Common myeloid progenitor, CD34-positive (primary cell): Measurements from ENCODE around the gene MTFMT.

Experiments
- CTCF ChIA-PET: fragments of 350-600 bp; sonication (Branson Sonifier 250); formaldehyde crosslinking; loops from one replicate; lab custom pipeline; 2021; ENCODE audit warnings: antibody characterized with exemption; lab: Charles Lee
- POLR2A ChIA-PET: fragments of 350-600 bp; sonication (Branson Sonifier 250); formaldehyde crosslinking; loops from one replicate; lab custom pipeline; 2021; ENCODE audit warnings: antibody characterized with exemption; lab: Charles Lee
- DNase-seq, 3 donors: peaks; one replicate each; pipeline versions ENCODE4 v3.0.0 to v3.0.0-alpha.2; 2013
- H3K27ac ChIP-seq, 2 experiments: 1 replicate in 1 of 2; 2 replicates in 1 of 2; pipeline ENCODE4 v1.7.0; 2013; ENCODE audit warnings: inconsistent platforms in 2 of 2, low read length in 2 of 2, mild to moderate bottlenecking in 2 of 2, low read depth in 1 of 2, moderate library complexity in 1 of 2; ENCODE audit not compliant: severe bottlenecking in 2 of 2, insufficient read depth in 1 of 2, poor library complexity in 1 of 2
- H3K27me3 ChIP-seq, 5 experiments: replicated peaks in 2 of 5; 1 replicate in 3 of 5; 2 replicates in 2 of 5; pipeline versions ENCODE4 v1.6.1 to v1.7.0; 2013; ENCODE audit warnings: low read length in 4 of 5, mild to moderate bottlenecking in 2 of 5, moderate library complexity in 2 of 5, inconsistent platforms in 1 of 5; ENCODE audit not compliant: insufficient read depth in 5 of 5, control insufficient read depth in 4 of 5
- H3K36me3 ChIP-seq, 4 experiments: 1 replicate in 2 of 4; 2 replicates in 2 of 4; pipeline versions ENCODE4 v1.6.1 to v1.7.0; 2013; ENCODE audit warnings: low read length in 3 of 4, control low read depth in 1 of 4, mild to moderate bottlenecking in 1 of 4; ENCODE audit not compliant: control insufficient read depth in 4 of 4, insufficient read depth in 4 of 4
- H3K4me1 ChIP-seq, 4 experiments: 1 replicate in 3 of 4; 2 replicates in 1 of 4; pipeline versions ENCODE4 v1.6.1 to v1.7.1; 2013; ENCODE audit warnings: low read length in 3 of 4, mild to moderate bottlenecking in 3 of 4, control low read depth in 1 of 4, inconsistent platforms in 1 of 4, moderate library complexity in 1 of 4; ENCODE audit not compliant: control insufficient read depth in 4 of 4, insufficient read depth in 4 of 4; ENCODE audit errors: control extremely low read depth in 1 of 4
- H3K4me3 ChIP-seq, 7 experiments: 1 replicate in 4 of 7; 2 replicates in 3 of 7; pipeline versions ENCODE4 v1.5.1 to v1.7.0; 2013; ENCODE audit warnings: mild to moderate bottlenecking in 7 of 7, low read length in 6 of 7, moderate library complexity in 6 of 7, inconsistent platforms in 2 of 7, low read depth in 2 of 7, control low read depth in 1 of 7; ENCODE audit not compliant: insufficient read depth in 4 of 7, control insufficient read depth in 1 of 7; ENCODE audit errors: extremely low read depth in 1 of 7
- H3K9me3 ChIP-seq, 5 experiments: 1 replicate in 4 of 5; 2 replicates in 1 of 5; pipeline versions ENCODE4 v1.6.1 to v1.7.1; 2013; ENCODE audit warnings: low read length in 4 of 5, mild to moderate bottlenecking in 2 of 5, inconsistent platforms in 1 of 5, low read depth in 1 of 5, moderate library complexity in 1 of 5; ENCODE audit not compliant: control insufficient read depth in 4 of 5, insufficient read depth in 2 of 5; ENCODE audit errors: control extremely low read depth in 1 of 5
- WGBS: methylation state at CpG from one replicate; pipeline ENCODE4 v1.1.5; 2013; ENCODE audit not compliant: insufficient coverage; 5-methylcytosine and 5-hydroxymethylcytosine counted together

Gene MTFMT

DNA sequence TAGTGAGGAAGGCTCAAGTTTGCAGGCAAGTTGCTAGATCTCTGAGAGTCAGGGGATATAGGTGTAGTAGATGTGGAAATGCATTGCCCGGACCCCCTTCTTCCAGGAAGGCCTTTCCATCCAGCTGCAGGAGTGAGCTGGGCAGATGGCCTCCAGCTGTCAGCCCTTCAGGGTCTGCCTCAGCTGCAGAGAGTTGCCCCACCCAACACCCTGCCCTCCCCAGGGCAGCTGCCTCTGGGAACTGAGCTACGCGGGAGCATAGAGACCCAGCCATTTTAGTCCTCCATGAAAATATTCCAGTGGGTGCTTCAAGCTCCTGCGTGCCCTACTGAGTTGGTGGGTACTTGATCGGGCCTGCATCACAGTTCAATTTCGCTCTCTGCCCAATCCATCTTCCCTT is 69.3 kb downstream of the MTFMT start:
- POLR2A ChIA-PET, result interaction anchor here (0.6 kb wide), 1 partner anchor 54 kb away, joined by 5 read pairs; no protein-coding TSS in a partner anchor
- WGBS, result 100% methylated on average over 6 of the region's 6 CpGs
- Histone ChIP-seq H3K4me1 (no peaks in the 10 kb centered on the region), H3K27me3 (no peaks in the 10 kb centered on the region), H3K27ac (no peak overlapping the region), H3K36me3 (peaks cover 33 to 87% (median 70%) of the 10 kb centered on the region in 4 experiments), H3K4me3 (no peak overlapping the region), H3K9me3 (no peaks in the 10 kb centered on the region)
- CTCF ChIA-PET, result interaction anchor here (0.5 kb wide), 1 partner anchor 34 kb away, joined by 3 read pairs; no protein-coding TSS in a partner anchor
- DNase-seq, result no peak

DNA sequence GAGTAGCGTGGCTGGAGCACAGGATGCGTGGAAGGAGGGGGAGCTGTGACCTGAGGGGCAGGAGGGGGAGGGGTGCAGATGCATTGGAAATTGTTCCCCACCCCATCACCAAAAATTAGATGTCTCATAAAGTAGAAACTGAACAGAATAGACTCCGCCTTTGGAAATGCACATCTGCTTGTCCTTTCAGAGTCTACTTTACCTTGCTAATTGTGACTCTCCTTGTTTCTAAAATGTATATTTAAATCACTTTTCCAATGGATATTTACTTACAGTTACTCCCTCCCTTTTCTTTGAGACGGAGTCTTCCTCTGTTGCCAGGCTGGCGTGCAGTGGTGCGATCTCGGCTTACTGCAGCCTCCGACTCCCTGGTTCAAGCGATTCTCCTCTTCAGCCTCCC is 70.3 kb downstream of the MTFMT start:
- WGBS, result 100% methylated on average over 6 of the region's 9 CpGs
- Histone ChIP-seq H3K27me3 (no peaks in the 10 kb centered on the region), H3K36me3 (peaks cover 26 to 79% (median 63%) of the 10 kb centered on the region in 4 experiments), H3K4me1 (no peaks in the 10 kb centered on the region), H3K9me3 (no peaks in the 10 kb centered on the region), H3K27ac (no peak overlapping the region), H3K4me3 (no peak overlapping the region)
- no peak for DNase-seq
- ChIA-PET CTCF (no interaction called here), POLR2A (no interaction called here)

DNA sequence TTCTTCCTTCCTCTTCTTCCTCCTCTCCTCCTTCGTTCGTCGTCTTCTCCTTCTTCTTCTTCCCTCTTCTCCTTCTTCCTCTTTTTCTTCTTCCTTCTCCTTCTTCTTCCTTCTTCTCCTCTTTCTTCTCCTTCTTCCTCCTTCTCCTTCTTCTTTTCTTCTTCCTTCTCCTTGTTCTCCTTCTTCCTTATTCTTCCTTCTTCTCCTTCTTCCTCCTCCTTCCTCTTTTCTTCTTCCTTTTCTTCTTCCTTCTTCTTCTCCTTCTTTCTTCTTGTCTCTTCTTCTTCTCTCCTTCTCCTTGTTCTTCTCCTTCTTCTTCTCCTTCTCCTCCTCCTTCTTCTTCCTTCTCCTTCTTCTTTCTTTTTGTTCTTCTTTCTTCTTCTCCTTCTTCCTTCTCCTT is 75.0 kb downstream of the MTFMT start:
- ChIA-PET POLR2A (no interaction called here), CTCF (no interaction called here)
- H3K36me3 ChIP-seq, result peaks cover 6 to 36% (median 26%) of the 10 kb centered on the region in 4 experiments
- H3K27me3 ChIP-seq, result no peaks in the 10 kb centered on the region
- H3K4me1 ChIP-seq, result no peaks in the 10 kb centered on the region
- no peaks in the 10 kb centered on the region for H3K9me3 ChIP-seq
- no peak overlapping the region for H3K4me3 ChIP-seq
- DNase-seq, result no peak
- 97% methylated on average over 2 of the region's 3 CpGs for WGBS
- no peak overlapping the region for H3K27ac ChIP-seq

DNA sequence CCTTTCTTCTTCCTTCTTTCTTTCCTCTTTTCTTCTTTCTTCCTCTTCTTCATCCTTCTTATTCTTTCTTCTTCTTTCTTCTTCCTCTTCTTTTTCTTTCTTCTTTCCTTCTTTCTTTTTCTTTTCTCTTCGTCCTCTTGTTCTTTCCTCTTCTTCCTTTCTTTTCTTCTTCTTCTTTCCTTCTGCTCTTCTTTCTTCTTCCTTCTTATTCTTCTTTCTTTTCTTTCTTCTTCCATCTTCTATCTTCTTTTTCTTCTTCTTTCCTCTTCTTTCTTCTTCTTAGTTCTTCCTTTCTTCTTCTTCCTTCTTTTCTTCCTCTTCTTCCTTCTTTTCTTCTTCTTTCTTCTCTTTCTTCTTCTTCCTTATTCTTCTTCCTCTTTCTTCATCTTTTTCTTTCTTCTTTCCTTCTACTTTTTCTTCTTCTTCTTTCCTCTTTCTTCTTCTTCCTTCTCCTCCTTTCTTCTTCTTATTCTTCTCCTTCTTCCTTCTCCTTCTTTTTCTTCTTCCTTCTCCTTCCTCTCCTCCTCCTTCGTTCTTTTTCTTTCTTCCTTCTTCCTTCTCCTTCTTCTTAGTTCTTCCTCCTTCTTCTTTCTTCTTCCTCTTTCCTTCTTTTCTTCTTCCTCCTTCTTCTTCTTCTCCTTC is 77.5 kb downstream of the MTFMT start:
- ChIA-PET CTCF (no interaction called here), POLR2A (no interaction called here)
- Histone ChIP-seq H3K27me3 (no peaks in the 10 kb centered on the region), H3K9me3 (no peaks in the 10 kb centered on the region), H3K27ac (no peak overlapping the region), H3K4me1 (no peaks in the 10 kb centered on the region), H3K36me3 (peaks cover 2 to 15% (median 11%) of the 10 kb centered on the region in 4 experiments), H3K4me3 (no peak overlapping the region)
- DNase-seq, result no peak
- 100% methylated on average over 2 of the region's 2 CpGs for WGBS
